BJ (cell line): ENCODE data around the gene USP31. TPM values are rescaled to one million over a fixed set of nuclear protein-coding genes. Genes with fewer than 3 reads are reported as not detected.
A peak's percentile ranks its signal among the peaks of the same experiment; 100 is the strongest.

Experiments used
- CTCF ChIA-PET: fragments of 350-600 bp; formaldehyde crosslinking; extraction: SDS; loops from one replicate; lab custom pipeline; 2021; ENCODE audit warnings: antibody characterized with exemption, inconsistent platforms; lab: Yijun Ruan, JAX
- POLR2A ChIA-PET: fragments of 300-600 bp; sonication (Branson Sonifier 250); formaldehyde crosslinking; extraction: SDS; loops from one replicate; lab custom pipeline; 2021; ENCODE audit warnings: antibody characterized with exemption; lab: Charles Lee
- DNase-seq: peaks from one replicate; pipeline ENCODE4 v3.0.0-alpha.2; 2011; ENCODE audit warnings: low read depth
- H3K27me3 ChIP-seq: 2 replicates; pipeline ENCODE4 v1.6.0; 2011; ENCODE audit warnings: low read length; ENCODE audit not compliant: control insufficient read depth, insufficient read depth
- H3K36me3 ChIP-seq: 2 replicates; pipeline ENCODE4 v1.5.1; 2011; ENCODE audit warnings: low read length; ENCODE audit not compliant: control insufficient read depth, insufficient read depth
- H3K4me3 ChIP-seq: 2 replicates; pipeline ENCODE4 v1.5.1; 2011; ENCODE audit warnings: low read depth, mild to moderate bottlenecking, control low read depth, low read length
- CTCF ChIP-seq: IDR thresholded peaks from 2 replicates; pipeline ENCODE4 v1.5.1; 2011; ENCODE audit warnings: low read depth, mild to moderate bottlenecking, control low read depth, inconsistent platforms, low read length, moderate library complexity; ENCODE audit not compliant: insufficient read depth
- polyA plus RNA-seq: library from polyadenylated mRNA; depleted of rRNA; stranded (reverse); fragments of >200 nt; gene quantifications from 2 replicates; pipeline ENCODE4 v1.2.3, GENCODE V29; 2011

USP31 gene
- polyA plus RNA-seq, 1 experiment: 5.4 TPM

DNA sequence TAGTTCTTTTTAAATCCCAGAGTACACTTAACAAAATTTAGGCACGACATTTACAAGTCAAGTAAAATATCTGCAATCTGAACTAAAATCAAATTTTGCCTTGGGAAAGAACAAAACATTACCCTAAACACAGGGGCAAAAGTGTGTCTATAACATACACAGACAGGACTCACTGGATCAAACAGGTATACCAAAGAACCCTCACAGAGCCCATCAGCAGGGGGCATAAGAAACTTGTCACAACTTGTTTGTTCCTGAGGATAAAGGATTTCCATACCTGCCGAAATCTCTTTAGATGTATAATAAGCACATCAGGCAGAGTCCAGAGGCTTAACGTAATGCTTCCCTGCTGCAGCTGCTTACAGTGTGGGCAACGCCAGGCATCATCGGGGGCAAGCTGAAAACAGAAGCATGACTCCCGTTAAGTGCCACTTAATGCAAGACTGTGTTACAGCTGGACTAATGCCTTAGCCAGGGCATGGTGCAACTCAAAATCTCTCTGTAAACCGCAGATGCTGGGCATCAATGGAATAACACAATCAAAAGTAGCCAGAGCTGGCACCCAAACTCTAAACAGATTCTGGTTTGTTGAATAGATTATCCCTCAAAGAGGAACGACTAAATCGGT is 67.0 kb downstream of the USP31 start:
- ChIA-PET CTCF (interaction anchor here (0.5 to 1.0 kb wide), 3 partner anchors 63 to 354 kb away, joined by 3 read pairs; no protein-coding TSS in a partner anchor), POLR2A (no interaction called here)
- no peak for TF ChIP-seq CTCF
- H3K36me3 ChIP-seq: peaks cover 2% of the 10 kb centered on the region
- H3K27me3 ChIP-seq: no peaks in the 10 kb centered on the region
- H3K4me3 ChIP-seq: no peak overlapping the region
- no peak for DNase-seq

- peak; percentile 49 for DNase-seq
- TF ChIP-seq CTCF: no peak
- POLR2A ChIA-PET: no interaction called here
- H3K4me3 ChIP-seq: no peak overlapping the region
- CTCF ChIA-PET: interaction anchor here (0.5 to 1.0 kb wide), 3 partner anchors 63 to 354 kb away, joined by 3 read pairs; no protein-coding TSS in a partner anchor
- H3K36me3 ChIP-seq: peaks cover 2% of the 10 kb centered on the region
- H3K27me3 ChIP-seq: no peaks in the 10 kb centered on the region
Measured at GRCh38 chr16:23081675-23082119, 67.6 kb downstream of the USP31 start.

DNA sequence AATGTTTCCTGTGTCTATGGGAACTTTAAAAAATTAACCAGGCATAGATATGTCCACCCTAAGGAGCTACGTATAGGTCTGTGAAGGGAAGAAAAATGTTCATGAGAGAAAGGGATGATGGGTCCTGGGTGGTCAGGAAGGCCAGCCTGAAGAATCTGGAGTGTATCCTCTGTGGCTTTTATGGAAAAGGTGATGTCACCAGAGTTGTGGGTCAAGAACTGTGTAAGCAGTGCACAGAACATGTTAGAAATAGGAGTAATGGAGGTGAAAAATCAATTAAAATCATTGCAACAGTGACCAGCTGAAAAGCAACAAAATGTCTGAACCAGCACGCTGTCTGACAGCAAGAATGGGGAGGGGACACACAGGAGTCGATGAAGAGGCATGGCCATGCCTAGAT is 68.5 kb downstream of the USP31 start:
- CTCF ChIA-PET: interaction anchor here (1.1 to 1.6 kb wide), 4 partner anchors 11 to 75 kb away, joined by 3 to 4 read pairs (median 3); no protein-coding TSS in a partner anchor
- Histone ChIP-seq H3K36me3 (peaks cover 2% of the 10 kb centered on the region), H3K4me3 (no peak overlapping the region), H3K27me3 (no peaks in the 10 kb centered on the region)
- DNase-seq: no peak
- POLR2A ChIA-PET: no interaction called here
- no peak for TF ChIP-seq CTCF

GRCh38 chr16:23080329-23080728 is 68.9 kb downstream of the USP31 start:
- H3K27me3 ChIP-seq: no peaks in the 10 kb centered on the region
- no peak for TF ChIP-seq CTCF
- POLR2A ChIA-PET: no interaction called here
- no peak for DNase-seq
- H3K4me3 ChIP-seq: no peak overlapping the region
- H3K36me3 ChIP-seq: peaks cover 2% of the 10 kb centered on the region
- CTCF ChIA-PET: interaction anchor here (1.1 to 1.6 kb wide), 4 partner anchors 10 to 75 kb away, joined by 3 to 4 read pairs (median 3); no protein-coding TSS in a partner anchor

DNA sequence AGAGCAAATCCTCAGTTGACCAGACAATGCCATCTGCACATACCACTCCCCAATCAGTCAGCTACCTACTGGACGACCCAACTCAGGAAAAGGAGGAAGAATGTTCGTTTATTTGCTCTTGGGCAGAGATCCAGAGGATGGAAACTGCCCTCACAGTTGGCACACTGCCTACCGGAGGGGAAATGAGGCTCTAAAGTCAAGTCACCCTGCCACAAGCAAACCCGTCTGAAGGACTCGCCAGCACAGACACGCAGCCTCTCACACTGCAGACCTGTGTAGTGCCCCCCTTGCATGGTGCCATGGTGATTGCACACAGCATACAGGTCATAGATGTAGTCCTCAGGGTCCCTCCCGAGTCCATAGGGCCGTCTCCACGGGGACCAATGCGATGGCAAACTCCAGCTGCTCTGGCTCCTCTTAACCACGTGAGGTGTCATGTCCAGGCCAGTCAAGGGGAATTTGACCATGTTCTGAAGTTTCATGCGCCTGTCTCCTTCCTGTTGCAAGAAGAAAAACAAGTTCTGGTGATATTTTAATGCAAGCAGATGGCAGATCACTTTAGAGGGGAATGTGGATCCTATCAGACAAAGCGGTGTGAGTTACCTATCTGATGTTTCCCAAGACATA is 69.5 kb downstream of the USP31 start:
- CTCF ChIA-PET: interaction anchor here (0.7 to 1.6 kb wide), 5 partner anchors 8 to 76 kb away, joined by 3 to 4 read pairs (median 3); no protein-coding TSS in a partner anchor

More for the DNA sequence above, 69.5 kb downstream of the USP31 start:
- TF ChIP-seq CTCF: no peak
- POLR2A ChIA-PET: no interaction called here
- DNase-seq: no peak
- H3K27me3 ChIP-seq: no peaks in the 10 kb centered on the region
- no peak overlapping the region for H3K4me3 ChIP-seq
- H3K36me3 ChIP-seq: peaks cover 2% of the 10 kb centered on the region
